Measurements from ENCODE around the gene UFD1.

UFD1 gene, protein sequence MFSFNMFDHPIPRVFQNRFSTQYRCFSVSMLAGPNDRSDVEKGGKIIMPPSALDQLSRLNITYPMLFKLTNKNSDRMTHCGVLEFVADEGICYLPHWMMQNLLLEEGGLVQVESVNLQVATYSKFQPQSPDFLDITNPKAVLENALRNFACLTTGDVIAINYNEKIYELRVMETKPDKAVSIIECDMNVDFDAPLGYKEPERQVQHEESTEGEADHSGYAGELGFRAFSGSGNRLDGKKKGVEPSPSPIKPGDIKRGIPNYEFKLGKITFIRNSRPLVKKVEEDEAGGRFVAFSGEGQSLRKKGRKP

DNA sequence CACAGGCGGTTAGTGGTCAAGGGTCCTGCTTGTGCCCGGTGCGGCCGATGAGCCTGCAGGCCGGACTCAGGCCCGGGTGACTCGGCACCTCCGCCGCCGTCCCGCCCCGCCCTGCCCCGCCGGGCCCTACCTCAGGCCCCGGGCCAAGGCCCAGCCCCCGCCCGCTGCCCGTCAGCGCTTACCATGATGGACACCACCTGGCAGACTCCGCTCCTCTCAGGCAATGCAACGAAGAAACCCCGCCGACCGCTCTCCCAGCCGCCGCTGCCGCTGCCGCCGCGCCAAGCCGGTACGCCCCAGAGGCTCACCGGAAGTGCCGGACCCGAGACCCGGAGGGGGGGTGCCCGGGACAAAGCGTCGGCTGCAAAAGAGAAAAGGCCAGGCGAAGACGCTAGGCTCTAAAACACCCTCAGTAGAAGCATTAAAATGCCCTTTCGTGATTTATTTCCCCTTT lies at the start of gene UFD1:
Gene UFD1 (minus strand): TSS at position 293 of the 454 bp plus-strand sequence. CDS start 108 bp downstream, at position 185.
- H3K4me3 ChIP-seq (replicated peaks in 1 of 2; ENCODE audit: low read depth in 2 of 2, low read length in 2 of 2), result peak within 1 kb of the TSS; percentile 90 to 93
- TF ChIP-seq, protein P1, sequence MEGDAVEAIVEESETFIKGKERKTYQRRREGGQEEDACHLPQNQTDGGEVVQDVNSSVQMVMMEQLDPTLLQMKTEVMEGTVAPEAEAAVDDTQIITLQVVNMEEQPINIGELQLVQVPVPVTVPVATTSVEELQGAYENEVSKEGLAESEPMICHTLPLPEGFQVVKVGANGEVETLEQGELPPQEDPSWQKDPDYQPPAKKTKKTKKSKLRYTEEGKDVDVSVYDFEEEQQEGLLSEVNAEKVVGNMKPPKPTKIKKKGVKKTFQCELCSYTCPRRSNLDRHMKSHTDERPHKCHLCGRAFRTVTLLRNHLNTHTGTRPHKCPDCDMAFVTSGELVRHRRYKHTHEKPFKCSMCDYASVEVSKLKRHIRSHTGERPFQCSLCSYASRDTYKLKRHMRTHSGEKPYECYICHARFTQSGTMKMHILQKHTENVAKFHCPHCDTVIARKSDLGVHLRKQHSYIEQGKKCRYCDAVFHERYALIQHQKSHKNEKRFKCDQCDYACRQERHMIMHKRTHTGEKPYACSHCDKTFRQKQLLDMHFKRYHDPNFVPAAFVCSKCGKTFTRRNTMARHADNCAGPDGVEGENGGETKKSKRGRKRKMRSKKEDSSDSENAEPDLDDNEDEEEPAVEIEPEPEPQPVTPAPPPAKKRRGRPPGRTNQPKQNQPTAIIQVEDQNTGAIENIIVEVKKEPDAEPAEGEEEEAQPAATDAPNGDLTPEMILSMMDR (IDR thresholded peaks at IDR 0.05; ENCODE audit: low read depth, low read length), result no peak
- peak; percentile 90 to 93 for DNase-seq (ENCODE audit: low read depth in 2 of 2)

DNA sequence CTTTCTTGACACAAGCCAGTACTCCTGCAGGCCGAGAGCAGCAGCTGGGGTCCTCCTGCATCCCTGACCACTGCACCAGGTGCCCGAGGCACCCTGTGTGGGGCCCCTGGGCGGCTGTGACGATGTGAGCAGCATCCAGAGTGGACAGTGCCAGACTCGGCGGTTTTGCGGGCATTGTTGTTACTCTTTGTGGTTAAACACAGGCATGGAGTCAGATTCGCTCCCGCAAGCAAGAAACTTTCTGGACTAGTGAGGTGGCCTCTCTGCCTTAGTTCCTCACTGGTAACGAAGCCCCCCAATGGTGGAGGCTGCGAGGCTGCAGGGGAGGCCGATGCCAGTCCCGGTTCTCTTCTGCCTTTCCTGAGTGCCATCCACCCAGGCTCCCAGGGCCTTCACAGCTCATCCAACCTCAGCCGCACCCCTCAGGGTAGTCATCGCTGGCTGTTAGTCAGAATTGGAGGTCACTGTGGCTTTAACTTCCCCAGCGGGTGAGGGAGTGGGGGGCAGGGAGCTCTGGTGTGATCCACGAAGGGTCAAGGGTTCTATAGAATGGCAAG lies 48.9 kb upstream of the UFD1 start:
- no peak overlapping the region for H3K4me3 ChIP-seq (replicated peaks in 1 of 2; ENCODE audit: low read depth in 2 of 2, low read length in 2 of 2)
- peak in 1 of 2 donors; percentile 54 for DNase-seq (ENCODE audit: low read depth in 2 of 2)
- TF ChIP-seq, protein P1 (IDR thresholded peaks at IDR 0.05; ENCODE audit: low read depth, low read length), result no peak

DNA sequence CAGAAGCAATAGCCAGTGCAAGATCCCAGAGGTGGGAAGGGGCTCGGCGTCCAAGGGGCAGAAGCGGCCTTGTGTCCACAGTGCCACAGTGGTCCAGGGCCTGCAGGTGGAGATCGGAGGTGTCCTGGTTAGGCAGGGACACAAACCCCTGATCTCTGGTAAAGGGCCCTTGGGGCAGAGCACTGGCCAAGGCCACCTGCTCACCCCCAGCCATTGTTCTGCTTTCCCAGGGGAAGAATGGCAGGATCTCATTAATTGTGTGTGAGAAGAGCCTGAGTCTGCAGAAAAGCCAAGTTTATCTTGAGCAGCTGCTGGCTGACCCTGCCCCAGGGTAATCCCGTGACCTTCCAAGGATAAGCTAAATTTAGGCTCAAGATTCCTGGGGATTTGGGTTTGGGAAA lies 48.3 kb upstream of the UFD1 start:
- TF ChIP-seq, protein P1 (IDR thresholded peaks at IDR 0.05; ENCODE audit: low read depth, low read length), result no peak
- no peak overlapping the region for H3K4me3 ChIP-seq (replicated peaks in 1 of 2; ENCODE audit: low read depth in 2 of 2, low read length in 2 of 2)
- no peak for DNase-seq (ENCODE audit: low read depth in 2 of 2)

DNA sequence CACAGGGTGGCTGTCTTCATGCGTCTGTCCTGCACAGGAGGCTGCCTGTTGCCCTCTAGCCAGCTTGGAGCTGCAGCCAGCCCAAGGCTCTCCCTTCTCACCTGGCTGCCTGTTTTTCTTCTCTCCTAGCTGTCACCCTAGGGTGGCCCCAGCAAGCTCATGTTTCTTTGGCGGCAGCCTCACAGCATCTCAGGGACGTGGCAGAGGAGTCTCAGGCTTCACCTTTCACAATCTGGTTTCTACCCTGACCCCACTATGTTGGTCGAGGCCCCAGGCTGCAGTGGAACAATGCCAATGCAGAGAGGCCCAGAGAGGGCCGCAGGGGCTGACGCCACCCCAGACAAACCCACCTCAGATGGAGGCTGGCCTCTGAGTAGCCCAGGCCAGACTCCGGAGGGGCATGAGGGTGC lies 47.7 kb upstream of the UFD1 start:
- TF ChIP-seq, protein P1 (IDR thresholded peaks at IDR 0.05; ENCODE audit: low read depth, low read length), result no peak
- H3K4me3 ChIP-seq (replicated peaks in 1 of 2; ENCODE audit: low read depth in 2 of 2, low read length in 2 of 2), result no peak overlapping the region
- no peak for DNase-seq (ENCODE audit: low read depth in 2 of 2)

DNA sequence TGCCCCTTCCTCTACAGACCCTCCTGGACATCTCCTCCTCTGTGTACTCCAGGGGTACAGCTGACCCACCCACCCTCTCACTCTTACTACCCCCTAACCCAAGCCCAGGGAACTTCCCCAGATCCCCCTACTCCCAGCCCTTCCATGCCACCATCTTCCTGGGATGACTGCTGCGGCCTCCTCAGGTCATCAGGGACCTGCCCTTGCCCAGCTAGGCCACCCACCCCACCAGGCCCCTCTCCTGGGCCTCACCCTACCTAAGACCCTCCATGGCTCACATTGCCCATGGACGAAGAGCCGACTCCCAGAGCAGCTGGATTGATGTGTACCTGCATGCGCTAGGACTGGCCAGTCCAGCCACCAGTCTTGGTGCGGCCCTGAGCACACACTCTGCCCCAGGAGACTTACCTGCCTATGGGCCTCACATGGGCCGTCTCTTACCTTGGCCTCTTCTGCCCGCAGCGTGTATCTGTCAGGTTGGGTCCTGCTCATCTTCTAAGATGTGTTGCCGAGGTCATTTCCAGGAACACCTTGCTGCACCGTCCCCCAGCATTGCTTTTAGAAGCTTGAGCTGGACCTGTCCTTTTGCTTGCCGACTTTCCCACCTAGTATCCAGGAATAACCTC lies 47.2 kb upstream of the UFD1 start:
- no peak for DNase-seq (ENCODE audit: low read depth in 2 of 2)
- TF ChIP-seq, protein P1 (IDR thresholded peaks at IDR 0.05; ENCODE audit: low read depth, low read length), result no peak
- no peak overlapping the region for H3K4me3 ChIP-seq (replicated peaks in 1 of 2; ENCODE audit: low read depth in 2 of 2, low read length in 2 of 2)

DNA sequence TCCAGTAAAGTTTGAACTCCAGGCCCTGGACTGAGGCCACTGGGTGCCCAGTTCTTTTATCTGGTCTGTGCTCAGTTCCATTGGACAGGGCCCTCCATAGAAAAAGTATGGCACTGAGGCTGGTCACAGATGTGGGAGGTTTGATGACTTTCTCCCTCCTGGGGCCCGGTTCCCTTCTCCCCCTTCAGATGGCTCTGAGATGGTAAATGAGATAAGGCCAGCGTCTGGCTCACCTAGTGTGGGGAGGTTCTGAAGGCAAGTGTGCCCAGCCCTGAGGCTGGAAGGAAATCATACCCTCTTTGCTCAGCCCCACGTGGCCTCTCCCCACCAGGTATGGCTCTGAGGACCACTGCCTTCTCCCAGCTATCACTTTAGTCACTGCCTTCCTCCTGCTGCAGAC lies 46.7 kb upstream of the UFD1 start:
- H3K4me3 ChIP-seq (replicated peaks in 1 of 2; ENCODE audit: low read depth in 2 of 2, low read length in 2 of 2), result no peak overlapping the region
- DNase-seq (ENCODE audit: low read depth in 2 of 2), result no peak
- TF ChIP-seq, protein P1 (IDR thresholded peaks at IDR 0.05; ENCODE audit: low read depth, low read length), result no peak
